ENCODE results near the gene BLM.

The BLM gene

GRCh38 chr15:90679959-90680358, 37.2 kb upstream of the BLM start:
- no peak for DNase-seq (ENCODE audit: low read depth)
- no peak overlapping the region for H3K4me3 ChIP-seq (ENCODE audit: low read length)
- no peak for TF ChIP-seq CTCF (conservative IDR thresholded peaks at IDR 0.05; ENCODE audit: low read depth, low read length)

GRCh38 chr15:90680371-90680935, 36.7 kb upstream of the BLM start:
- no peak for DNase-seq (ENCODE audit: low read depth)
- no peak for TF ChIP-seq CTCF (conservative IDR thresholded peaks at IDR 0.05; ENCODE audit: low read depth, low read length)
- no peak overlapping the region for H3K4me3 ChIP-seq (ENCODE audit: low read length)

- no peak for TF ChIP-seq CTCF (conservative IDR thresholded peaks at IDR 0.05; ENCODE audit: low read depth, low read length)
- no peak for DNase-seq (ENCODE audit: low read depth)
- H3K4me3 ChIP-seq (ENCODE audit: low read length), result no peak overlapping the region
These were observed 36.1 kb upstream of the BLM start for GRCh38 chr15:90681056-90681455.

- no peak for TF ChIP-seq CTCF (conservative IDR thresholded peaks at IDR 0.05; ENCODE audit: low read depth, low read length)
- no peak for DNase-seq (ENCODE audit: low read depth)
- H3K4me3 ChIP-seq (ENCODE audit: low read length), result no peak overlapping the region
These were observed 35.7 kb upstream of the BLM start for GRCh38 chr15:90681480-90681879.

- TF ChIP-seq CTCF (conservative IDR thresholded peaks at IDR 0.05; ENCODE audit: low read depth, low read length), result no peak
- H3K4me3 ChIP-seq (ENCODE audit: low read length), result no peak overlapping the region
- no peak for DNase-seq (ENCODE audit: low read depth)
These were observed 33.8 kb upstream of the BLM start for GRCh38 chr15:90683371-90683770.

- DNase-seq (ENCODE audit: low read depth), result no peak
- H3K4me3 ChIP-seq (ENCODE audit: low read length), result no peak overlapping the region
- no peak for TF ChIP-seq CTCF (conservative IDR thresholded peaks at IDR 0.05; ENCODE audit: low read depth, low read length)
These were observed 33.3 kb upstream of the BLM start for GRCh38 chr15:90683876-90684275.

GRCh38 chr15:90684281-90684680, 32.9 kb upstream of the BLM start:
- no peak for DNase-seq (ENCODE audit: low read depth)
- no peak for TF ChIP-seq CTCF (conservative IDR thresholded peaks at IDR 0.05; ENCODE audit: low read depth, low read length)
- no peak overlapping the region for H3K4me3 ChIP-seq (ENCODE audit: low read length)
